ENCODE data around the gene IQCM.

The IQCM gene

GRCh38 chr4:149766135-149766534 is 49.5 kb downstream of the IQCM start:
- no peak for DNase-seq

DNA sequence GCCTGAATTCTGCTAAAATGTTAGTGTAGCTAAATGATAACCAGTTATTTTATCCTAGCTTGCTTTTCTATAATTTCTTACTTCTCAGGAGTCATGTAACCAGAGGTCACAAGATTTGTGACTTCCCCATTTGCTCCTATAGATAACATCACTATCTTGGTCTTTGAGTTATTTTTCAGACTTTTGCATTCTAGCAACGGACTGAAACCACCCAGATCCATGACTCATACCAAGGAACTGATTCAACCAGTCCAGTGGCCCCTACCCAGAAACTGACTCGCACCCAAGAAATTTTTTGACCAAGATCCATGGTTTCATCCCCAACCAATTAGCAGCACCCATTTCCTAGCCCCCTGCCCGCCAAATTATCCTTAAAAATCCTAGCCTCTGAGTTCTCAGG is 50.0 kb downstream of the IQCM start:
- DNase-seq: no peak

DNA sequence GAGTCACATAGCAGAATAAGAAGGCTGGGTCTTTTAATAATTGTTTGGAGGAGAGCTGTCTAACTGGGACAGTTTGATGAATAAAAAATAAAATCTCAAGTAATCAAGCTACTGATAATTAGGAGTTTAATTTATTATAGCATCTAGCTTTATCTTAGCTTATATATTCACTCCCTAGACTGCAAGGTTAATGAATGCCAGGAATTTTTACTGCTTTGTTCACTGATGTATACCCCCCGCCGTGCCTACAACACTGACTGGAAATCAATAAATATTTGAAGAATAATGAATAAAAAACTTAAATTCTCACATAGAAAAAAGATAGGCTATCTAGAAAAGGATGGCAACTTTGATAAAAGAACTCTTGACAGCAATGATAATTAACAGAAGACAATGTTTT is 59.7 kb downstream of the IQCM start:
- no peak for DNase-seq

DNA sequence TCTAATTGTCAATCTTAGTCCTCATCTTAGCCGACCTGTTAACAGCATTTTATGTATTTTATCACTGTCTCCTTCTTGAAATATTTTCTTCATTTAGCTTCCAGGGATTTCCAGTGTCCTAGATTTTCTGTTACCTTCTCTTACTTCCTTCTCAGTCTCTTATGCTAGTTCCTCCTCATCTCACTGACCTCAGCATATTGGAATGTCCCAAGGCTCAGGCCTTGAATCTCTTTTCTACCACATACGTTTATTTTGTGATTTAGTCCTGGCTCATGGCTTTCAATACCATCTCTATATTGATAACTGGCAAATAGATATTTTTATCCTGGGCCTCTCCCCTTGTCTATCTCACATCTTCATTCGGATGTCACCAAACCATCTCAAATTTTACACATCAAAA is 61.1 kb downstream of the IQCM start:
- no peak for DNase-seq

- no peak for DNase-seq
These were observed 62.9 kb downstream of the IQCM start for GRCh38 chr4:149752729-149753128.

DNA sequence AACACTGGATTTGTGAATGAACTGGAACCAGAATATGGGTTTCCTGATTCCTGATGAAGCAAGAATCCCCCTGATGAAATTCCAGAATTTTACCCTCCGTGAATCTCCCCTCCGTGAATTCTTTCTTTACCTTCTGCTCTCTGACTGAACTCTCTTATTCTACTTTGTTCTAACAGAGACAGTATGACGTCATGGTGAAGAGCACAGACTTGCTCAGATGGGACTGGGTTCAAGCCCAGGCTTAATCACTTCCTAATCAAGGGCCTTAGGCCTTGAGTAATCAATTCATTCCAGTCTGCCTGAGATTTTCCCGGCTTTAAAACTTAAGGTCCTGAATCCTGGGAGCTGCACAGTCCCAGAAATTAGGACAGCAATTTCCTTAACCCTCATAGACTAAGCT is 64.5 kb downstream of the IQCM start:
- DNase-seq: no peak

- no peak for DNase-seq
These were observed 65.9 kb downstream of the IQCM start for GRCh38 chr4:149749784-149750183.

DNA sequence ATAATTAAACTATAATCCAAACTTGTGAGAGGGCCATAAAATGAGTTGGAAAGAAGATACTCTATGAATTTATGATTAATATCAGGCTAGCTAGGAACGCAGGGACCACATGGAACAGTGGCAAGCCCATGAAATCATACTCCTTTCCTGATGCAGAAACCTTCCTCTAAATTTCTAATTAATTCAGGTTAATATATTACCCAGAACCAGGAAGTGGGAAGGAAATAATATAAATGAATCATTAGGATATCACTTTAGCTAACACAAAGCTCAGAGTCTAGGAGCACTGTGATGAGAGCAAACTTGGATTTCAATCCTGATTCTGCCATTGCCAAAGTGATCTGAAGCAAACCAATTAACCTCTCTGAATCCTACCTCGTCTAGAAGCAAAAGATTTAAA is 68.0 kb downstream of the IQCM start:
- DNase-seq: no peak

DNA sequence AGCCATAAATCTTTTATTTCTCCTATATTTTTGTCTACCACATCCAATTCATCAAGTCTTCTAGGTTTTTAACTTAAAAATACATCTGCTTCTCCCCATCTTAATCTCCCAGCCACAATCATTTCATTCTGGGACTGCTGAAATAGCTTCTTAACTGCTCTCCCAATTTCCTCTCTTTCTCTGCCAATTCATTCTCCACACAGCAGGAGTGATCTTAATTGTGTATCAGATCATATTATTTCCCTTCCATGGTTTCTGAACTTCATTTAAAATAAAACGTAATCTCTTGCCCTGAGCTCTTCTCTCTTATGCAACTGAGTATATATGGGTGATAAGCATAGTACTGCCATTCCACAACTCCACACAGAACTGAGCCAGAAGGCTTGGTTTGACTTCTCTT is 69.4 kb downstream of the IQCM start:
- DNase-seq: no peak

DNA sequence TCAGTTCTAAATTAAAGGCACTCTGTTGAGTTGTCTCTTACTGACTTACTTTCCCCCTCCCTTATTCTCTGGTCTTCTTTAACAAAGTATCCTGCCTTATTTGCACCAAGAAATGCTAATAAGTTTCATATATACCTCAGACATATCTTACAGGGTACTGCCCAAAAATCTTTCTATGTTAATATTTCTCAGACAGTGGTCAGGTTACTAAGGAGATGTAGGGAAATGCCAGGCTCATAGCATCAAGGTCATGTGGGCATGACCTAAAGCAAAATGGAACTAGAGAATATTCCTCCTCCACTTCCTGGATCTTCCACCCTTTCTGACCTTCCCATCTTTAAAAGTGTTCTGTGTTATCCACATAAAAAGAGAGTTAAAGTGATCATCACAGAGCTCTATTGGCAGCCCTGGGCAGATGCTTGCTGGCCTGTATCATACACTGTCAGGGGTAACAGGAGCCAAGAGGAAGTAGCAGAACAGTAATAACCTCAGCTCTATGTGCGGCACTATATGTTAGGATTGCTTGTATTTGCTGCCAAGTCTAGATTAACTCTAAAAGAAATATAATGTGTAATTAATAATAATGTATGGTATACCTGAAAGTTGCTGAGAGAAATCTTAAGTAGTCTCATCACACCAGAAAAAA is 74.3 kb downstream of the IQCM start:
- DNase-seq: no peak

- DNase-seq: no peak
These were observed 77.5 kb downstream of the IQCM start for GRCh38 chr4:149738156-149738555.

GRCh38 chr4:149735796-149736195 is 79.8 kb downstream of the IQCM start:
- DNase-seq: no peak

DNA sequence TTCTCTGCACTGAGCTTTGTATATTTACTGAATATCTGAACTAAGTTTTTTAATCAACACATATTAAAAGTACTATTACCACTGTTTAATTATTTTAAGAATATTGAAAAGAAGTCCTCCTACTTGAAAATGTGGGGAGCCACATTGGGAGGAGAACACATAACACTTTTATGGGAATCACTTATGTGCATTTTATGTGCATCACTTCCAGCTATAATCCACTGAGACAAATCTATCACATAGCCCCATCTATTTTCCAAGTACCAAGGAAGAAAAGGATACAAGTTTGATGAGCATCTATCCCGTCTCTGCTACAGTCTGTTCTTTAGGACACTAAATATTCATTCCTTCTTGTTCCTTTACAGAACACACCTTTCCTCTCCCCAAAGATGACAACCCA is 87.2 kb downstream of the IQCM start:
- no peak for DNase-seq

GRCh38 chr4:149727663-149728062 is 88.0 kb downstream of the IQCM start:
- DNase-seq: no peak

DNA sequence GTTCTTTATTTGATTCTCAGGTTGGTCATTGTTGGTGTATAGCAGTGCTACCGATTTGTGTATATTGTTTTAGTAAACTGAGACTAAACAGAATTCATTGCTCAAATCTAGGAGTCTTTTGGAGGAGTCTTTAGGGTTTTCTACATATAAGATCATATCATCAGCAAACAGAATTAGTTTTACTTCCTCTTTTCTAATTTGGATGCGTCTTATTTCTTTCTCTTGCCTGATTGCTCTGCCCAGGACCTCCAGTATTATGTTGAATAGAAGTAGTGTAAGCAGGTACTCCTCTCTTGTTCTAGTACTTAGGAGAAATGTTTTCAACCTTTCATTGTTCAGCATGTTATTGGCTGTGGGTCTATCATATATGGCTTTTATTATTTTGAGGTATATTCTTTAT is 92.6 kb downstream of the IQCM start:
- DNase-seq: no peak

DNA sequence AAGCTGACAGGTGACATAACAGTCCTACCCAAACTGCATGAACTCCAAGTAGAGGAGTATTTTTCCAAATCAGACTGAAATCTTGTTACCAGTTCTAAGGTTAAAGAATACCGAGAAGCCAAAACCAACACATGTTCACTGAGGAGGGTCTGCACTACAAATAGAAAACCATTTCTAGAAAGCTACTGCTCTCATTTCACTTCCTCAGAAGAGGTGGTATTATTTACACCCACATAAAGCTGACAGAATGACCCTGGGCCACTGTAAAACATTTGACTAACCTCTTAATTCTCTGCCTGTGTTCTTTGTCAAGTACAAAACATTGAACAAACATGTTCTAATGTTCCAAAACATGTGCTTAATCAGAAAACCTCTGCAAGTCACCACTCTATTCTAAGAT is 95.8 kb downstream of the IQCM start:
- no peak for DNase-seq

DNA sequence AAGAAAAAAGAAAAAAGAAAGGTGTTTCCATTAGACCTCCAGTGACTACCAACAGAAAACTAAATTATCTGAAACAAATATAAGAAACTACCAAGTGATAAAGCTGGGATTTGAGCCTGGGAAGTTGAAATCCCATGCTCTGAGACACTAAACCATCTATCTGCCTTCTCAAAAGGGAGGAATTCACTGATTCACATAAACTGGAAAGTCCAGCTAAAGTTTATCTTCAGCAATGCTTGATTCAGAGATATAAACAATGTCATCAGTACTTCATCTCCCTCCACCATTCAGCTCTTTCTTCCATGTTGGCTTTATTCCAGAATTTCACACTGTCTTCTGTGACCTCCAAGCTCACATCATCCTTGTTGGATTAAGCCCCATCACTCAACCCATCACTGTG is 96.3 kb downstream of the IQCM start:
- no peak for DNase-seq

- no peak for DNase-seq
These were observed 97.1 kb downstream of the IQCM start for GRCh38 chr4:149718500-149718899.

DNA sequence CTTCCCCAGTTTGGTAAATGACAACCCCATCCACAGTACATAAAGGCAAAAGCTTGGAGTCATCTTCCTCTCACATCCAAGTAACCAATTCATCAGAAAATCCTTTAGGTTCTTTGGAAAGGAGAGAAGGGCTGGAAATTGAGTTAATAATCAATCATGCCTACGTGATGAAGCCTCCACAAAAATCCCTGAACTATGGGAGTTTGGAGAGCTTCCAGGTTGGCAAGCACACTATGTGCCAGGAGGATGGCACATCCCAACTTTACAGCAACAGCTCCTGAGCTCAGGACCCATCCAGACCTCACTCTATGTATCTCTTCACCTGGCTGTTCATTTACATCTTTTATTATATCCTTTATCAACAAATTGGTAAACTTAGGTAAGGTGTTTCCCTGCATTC is 98.9 kb downstream of the IQCM start:
- DNase-seq: no peak

GRCh38 chr4:149715822-149716585 is 99.6 kb downstream of the IQCM start:
- no peak for DNase-seq

GRCh38 chr4:149713031-149713430 is 102.6 kb downstream of the IQCM start:
- no peak for DNase-seq

DNA sequence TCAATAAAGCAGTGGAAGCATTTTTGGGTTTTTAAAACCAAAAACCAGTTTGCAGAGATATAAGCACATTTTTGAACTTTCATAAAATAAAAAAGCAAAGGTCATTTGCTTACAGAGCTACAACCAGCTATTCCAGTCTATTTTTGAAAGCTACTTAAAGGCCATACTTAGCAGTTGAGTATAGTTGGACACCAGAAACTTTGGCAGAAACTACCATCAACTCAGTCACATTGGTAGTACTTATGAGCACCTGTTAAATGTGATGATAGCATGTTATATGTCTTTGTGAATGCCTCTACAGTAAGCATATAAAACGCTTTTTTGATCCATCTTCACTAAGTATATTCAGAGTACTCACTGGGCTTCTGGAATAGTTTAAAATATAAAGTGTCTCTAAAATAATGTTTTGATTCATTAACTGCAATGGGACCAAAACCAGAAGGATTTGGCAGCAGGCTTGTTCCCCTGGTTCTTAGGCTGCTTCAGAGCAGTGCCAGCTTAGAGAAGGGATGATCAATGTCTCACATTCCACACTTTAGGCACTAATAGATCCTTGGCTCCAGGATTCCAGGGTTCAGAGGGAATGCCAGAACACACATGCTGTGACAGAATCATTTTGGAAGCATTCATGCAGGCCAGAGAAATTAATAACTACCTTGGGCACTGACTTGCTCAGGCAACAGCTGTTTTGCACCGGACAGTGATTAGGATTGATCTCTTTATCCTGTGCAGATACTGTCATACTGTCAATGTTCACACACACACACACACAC is 103.9 kb downstream of the IQCM start:
- DNase-seq: no peak

DNA sequence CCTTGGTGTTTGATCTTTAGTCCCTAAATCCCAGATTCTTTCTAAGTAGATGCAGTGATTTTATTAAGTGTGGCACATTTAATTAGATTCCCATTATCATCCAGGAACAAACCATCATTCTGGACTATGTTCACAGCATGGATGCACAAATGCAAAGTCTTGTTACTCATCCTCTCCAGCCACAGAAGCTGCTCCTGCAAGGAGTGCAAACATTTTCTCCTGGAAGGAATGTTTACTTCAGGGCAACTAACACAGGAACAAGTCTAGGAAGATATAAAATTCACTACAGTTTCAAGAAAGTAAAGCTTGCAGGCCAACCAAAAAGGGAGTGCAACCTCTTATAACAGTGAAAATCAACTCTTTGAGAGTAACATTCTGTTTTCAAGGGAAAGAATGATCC is 106.0 kb downstream of the IQCM start:
- no peak for DNase-seq

DNA sequence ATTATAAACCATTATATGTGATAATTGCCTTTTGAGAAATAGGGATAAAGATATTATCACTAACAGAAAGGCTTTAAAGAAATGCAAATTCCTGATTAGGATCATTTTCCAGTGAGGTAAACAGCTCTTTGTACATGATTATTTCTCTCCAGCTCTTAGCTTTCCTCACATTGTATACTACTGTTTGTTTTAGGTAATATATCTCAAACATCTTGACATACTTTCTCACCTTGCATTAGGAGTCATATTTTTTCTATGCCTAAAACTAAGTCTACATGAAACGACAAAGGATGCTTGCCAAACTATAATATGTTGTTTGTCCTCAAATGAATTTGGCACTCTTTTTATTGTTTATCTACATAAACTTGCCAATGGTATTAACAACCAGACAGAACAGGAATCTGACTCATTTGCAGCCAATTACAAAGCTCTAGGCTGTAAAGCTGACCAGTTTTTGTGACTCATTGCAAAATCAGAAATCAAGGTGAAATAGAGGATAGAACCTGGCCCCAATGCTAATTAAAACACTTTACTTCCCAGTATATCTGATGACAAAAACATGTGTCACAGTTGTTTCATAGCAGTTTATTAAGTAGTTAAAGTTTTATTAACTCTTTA is 107.0 kb downstream of the IQCM start:
- DNase-seq: no peak

Data from stimulated activated naive CD4-positive, alpha-beta T cell (primary cell).